Mesodermal cell (in vitro differentiated cells): ENCODE data around the gene LYZL2.
"Not testable (repeated sequence)": the region's sequence is repeated elsewhere in the genome, so short reads cannot be mapped to it uniquely, and the experiment has no call there.

Source experiments
- H3K27ac ChIP-seq: 2 replicates; pipeline ENCODE4 v1.7.0; 2013; ENCODE audit warnings: mild to moderate bottlenecking, low read depth, low read length, moderate library complexity; ENCODE audit not compliant: severe bottlenecking
- H3K36me3 ChIP-seq: 2 replicates; pipeline ENCODE4 v1.7.1; 2013; ENCODE audit warnings: mild to moderate bottlenecking, low read length, moderate library complexity; ENCODE audit not compliant: control insufficient read depth, insufficient read depth
- H3K4me1 ChIP-seq: one replicate; pipeline ENCODE4 v1.7.1; 2013; ENCODE audit warnings: mild to moderate bottlenecking, low read length; ENCODE audit not compliant: insufficient read depth, control insufficient read depth, poor library complexity, severe bottlenecking
- H3K4me3 ChIP-seq: 2 replicates; pipeline ENCODE4 v1.7.0; 2013; ENCODE audit warnings: low read length, control low read depth, mild to moderate bottlenecking; ENCODE audit not compliant: insufficient read depth, poor library complexity, severe bottlenecking; ENCODE audit errors: extremely low read depth
- H3K9me3 ChIP-seq: 2 replicates; pipeline ENCODE4 v1.7.1; 2013; ENCODE audit warnings: mild to moderate bottlenecking, low read length, moderate library complexity; ENCODE audit not compliant: control insufficient read depth
- WGBS, 2 experiments: methylation state at CpG; one replicate each; pipeline ENCODE4 v1.1.5; 2013; ENCODE audit warnings: missing lambda C conversion rate in 2 of 2; ENCODE audit not compliant: insufficient coverage in 2 of 2; 5-methylcytosine and 5-hydroxymethylcytosine counted together

The LYZL2 gene

DNA sequence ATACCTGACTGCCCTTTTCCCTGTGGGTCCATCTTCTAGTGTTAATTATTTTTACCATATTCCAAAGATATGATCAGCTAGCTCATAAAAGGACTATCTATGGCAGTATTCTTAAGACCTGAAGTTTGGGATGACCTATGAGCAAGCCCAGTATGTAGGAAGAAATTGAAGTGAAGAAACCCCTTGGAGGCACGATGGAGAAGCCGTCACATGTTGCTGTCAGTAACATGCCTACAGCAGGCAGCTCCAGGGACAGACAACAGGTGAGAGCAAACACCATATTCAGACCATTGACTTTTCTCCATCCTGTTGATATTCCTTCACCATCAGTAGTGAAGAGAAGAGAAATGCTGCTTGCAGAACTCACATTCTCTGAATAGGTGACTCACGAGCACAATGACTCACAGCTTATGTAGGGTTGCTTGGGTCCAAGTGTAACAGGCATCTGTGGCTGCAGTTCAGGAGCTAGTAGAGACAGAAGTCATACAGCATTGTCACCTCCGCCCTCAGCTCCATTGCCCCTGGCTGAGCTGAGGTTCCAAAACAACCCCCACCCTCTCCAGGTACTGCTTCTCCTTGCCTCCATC, 8.4 kb upstream of the LYZL2 start:
- H3K27ac ChIP-seq: no peak overlapping the region
- H3K4me3 ChIP-seq: no peak overlapping the region
- H3K9me3 ChIP-seq: no peaks in the 10 kb centered on the region
- 62 to 83% methylated on average over 2 of the region's 4 CpGs for WGBS, 2 experiments
- H3K4me1 ChIP-seq: peaks cover 19% of the 10 kb centered on the region
- no peaks in the 10 kb centered on the region for H3K36me3 ChIP-seq

DNA sequence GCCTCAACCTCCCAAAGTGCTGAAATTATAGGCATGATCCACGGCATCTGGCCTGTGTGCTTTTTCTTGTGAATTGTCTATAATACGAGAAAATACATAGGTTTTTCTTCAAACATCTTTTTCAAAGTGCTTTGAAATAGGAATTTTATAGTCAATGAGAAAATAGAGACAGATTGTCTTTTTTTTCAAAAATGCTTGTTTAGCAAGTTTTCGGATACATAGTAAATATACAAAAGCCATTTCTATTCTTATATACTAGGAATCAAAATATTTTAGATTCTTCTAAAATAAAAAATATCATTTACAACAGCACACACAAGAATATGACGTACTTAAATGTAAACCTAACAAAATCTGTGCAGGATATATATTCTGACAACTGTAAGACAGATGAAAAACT, 1.6 kb upstream of the LYZL2 start:
- Histone ChIP-seq H3K9me3 (no peaks in the 10 kb centered on the region), H3K36me3 (no peaks in the 10 kb centered on the region), H3K27ac (no peak overlapping the region), H3K4me1 (no peaks in the 10 kb centered on the region), H3K4me3 (no peak overlapping the region)
- WGBS, 2 experiments: 60% methylated on average over 1 of the region's 4 CpGs; no CpG with 5 or more reads in 1 of the 2 experiments

DNA sequence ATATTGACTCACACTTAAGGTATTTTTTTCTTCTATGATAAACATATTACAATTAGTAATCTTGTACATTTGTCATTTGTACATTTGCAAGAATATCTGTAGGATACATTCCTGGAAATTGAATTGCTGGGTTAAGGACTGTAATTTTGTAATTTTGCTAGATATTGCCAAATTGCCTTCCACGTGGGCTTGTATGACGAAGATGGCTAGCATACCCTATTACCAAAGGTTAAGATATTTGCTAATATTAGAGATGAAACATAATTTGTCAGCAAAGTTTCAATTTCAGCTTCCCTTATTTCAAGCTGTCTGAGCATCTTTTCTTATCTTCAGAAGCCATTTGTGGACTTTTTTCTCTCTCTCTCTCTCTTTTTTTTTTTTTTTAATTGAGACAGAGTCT, 1.0 kb upstream of the LYZL2 start:
- WGBS, 2 experiments: no CpG with 5 or more reads among the region's 2 CpGs

GRCh38 chr10:30628576-30628975, 977 bp downstream of the LYZL2 start:
- H3K36me3 ChIP-seq, H3K4me3 ChIP-seq: not testable (repeated sequence)
- WGBS, 2 experiments: 83 to 98% methylated on average over 4 to 5 of the region's 7 CpGs

More for the DNA sequence above, 1.0 kb upstream of the LYZL2 start:
- Histone ChIP-seq H3K27ac (no peak overlapping the region), H3K9me3 (no peaks in the 10 kb centered on the region), H3K4me1 (no peaks in the 10 kb centered on the region), H3K36me3 (no peaks in the 10 kb centered on the region), H3K4me3 (no peak overlapping the region)

DNA sequence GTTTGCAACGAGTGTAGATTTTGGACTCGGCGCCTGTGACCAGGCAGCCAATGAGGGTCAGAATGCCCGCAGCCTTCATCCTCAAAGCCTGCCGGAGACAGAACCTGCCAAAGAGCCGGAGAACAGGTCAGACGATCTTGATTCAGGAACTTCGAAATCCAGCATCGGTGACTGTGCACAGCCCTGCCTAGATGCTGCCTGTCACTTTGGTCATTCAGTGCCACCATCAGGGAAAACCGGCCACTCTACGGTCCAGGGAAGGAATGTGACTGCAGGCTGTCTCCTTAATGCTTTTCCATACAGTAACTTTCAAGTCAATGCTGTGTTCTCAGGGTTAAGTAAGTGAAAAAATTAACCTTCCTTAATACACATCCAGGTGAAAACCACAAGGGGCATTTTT, 2.7 kb downstream of the LYZL2 start:
- H3K9me3 ChIP-seq, H3K4me1 ChIP-seq, H3K4me3 ChIP-seq, H3K36me3 ChIP-seq, H3K27ac ChIP-seq: not testable (repeated sequence)
- 72 to 73% methylated on average over 6 of the region's 11 CpGs for WGBS, 2 experiments

More at GRCh38 chr10:30628576-30628975, 977 bp downstream of the LYZL2 start:
- not testable (repeated sequence) for H3K27ac ChIP-seq, H3K4me1 ChIP-seq, H3K9me3 ChIP-seq

DNA sequence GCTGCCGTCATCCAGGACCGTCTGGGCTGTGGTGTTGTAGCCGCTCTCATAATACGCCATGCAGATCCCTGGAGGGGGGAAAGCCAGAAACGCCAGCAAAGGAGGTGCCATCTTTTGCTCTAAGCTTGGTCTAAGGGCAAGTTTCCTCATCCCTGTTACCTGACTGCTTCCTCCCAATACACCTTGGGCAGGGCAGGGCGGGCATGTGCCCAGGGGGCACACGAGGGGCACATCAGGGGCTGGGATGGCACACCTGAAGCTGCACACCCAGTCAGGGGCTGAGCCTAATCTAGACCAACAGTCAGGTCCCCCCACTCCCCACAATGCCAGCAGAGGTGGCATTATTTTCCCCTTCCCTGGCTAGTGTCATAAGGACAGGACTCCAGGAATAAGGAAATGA, 3.4 kb downstream of the LYZL2 start:
- H3K9me3 ChIP-seq, H3K36me3 ChIP-seq, H3K4me3 ChIP-seq, H3K27ac ChIP-seq, H3K4me1 ChIP-seq: not testable (repeated sequence)
- 91 to 93% methylated on average over 5 to 7 of the region's 7 CpGs for WGBS, 2 experiments

GRCh38 chr10:30625080-30625479, 4.5 kb downstream of the LYZL2 start:
- H3K4me3 ChIP-seq: no peak overlapping the region
- no peaks in the 10 kb centered on the region for H3K4me1 ChIP-seq
- H3K9me3 ChIP-seq: no peaks in the 10 kb centered on the region
- WGBS, 2 experiments: 89 to 100% methylated on average over 1 to 2 of the region's 3 CpGs
- H3K36me3 ChIP-seq: no peaks in the 10 kb centered on the region
- no peak overlapping the region for H3K27ac ChIP-seq

DNA sequence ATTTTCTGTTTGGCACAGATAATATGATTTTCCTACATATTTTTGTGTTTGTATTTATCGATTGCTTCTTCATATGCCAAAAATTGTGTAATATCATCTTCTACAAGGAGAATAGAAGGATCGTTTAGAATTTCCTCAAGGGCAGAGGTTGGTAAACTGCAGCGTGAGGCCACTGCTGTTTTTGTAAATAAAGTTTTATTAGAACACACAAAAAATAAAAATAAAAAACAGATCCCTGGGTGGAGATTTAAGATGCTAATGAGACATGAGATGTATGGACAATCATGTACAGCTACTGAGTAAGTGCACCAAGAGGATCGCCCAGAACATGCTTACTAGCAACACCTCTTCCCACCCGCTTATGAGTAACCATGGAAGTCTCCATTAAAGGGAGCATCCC, 9.6 kb downstream of the LYZL2 start:
- Histone ChIP-seq H3K4me3 (no peak overlapping the region), H3K9me3 (no peaks in the 10 kb centered on the region), H3K36me3 (no peaks in the 10 kb centered on the region), H3K4me1 (no peaks in the 10 kb centered on the region), H3K27ac (no peak overlapping the region)
- 100% methylated on average over 1 to 2 of the region's 5 CpGs for WGBS, 2 experiments

GRCh38 chr10:30617070-30617469, 12.5 kb downstream of the LYZL2 start:
- Histone ChIP-seq H3K4me1 (peaks cover 4% of the 10 kb centered on the region), H3K36me3 (no peaks in the 10 kb centered on the region), H3K4me3 (no peak overlapping the region), H3K27ac (no peak overlapping the region), H3K9me3 (no peaks in the 10 kb centered on the region)
- WGBS, 2 experiments: 80 to 91% methylated on average over 7 of the region's 7 CpGs

DNA sequence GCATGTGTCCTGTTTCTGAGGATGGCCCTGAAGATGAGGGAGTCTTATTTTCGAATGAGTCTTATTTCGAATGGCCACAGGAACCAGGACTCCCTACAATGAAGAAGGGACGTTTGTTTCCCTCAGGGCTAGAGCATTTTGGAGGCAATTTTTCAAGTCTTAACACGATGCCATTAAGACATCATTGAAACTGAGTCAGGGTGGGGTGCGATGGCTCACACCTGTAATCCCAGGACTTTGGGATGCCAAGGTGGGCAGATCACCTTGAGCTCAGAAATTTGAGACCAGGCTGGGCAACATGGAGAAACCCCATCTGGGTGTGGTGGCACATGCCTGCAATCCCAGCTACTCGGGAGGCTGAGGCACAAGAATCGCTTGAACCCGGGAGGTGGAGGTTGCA, 18.5 kb downstream of the LYZL2 start:
- not testable (repeated sequence) for H3K9me3 ChIP-seq, H3K4me1 ChIP-seq, H3K36me3 ChIP-seq, H3K27ac ChIP-seq, H3K4me3 ChIP-seq
- WGBS, 2 experiments: 77 to 79% methylated on average over 7 of the region's 8 CpGs

DNA sequence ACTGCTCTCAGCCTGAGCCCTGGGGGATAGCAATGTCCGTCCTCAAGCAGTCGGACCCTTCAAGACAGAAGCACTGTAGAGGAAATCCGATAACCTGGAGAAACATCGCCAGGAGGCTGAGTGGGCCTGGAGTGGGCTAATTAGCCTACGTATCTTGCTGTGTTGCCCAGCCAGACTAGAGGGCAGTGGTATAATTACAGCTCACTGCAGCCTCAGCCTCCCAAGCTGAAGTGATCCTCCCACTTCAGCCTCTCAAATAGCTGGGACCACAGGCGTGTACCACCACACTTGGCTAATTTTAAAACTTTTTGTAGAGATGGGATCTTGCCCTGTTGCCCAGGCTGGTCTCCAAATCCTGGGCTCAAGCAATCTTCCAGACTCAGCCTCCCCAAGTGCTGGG, 21.7 kb downstream of the LYZL2 start:
- Histone ChIP-seq H3K4me1 (peaks cover 16% of the 10 kb centered on the region), H3K36me3 (no peaks in the 10 kb centered on the region), H3K4me3 (no peak overlapping the region), H3K9me3 (no peaks in the 10 kb centered on the region), H3K27ac (no peak overlapping the region)
- WGBS, 2 experiments: 79 to 88% methylated on average over 6 of the region's 6 CpGs
